ENCODE measurements around the gene ATP7B.
"Not testable (repeated sequence)": the region's sequence is repeated elsewhere in the genome, so short reads cannot be mapped to it uniquely, and the experiment has no call there.

DNA sequence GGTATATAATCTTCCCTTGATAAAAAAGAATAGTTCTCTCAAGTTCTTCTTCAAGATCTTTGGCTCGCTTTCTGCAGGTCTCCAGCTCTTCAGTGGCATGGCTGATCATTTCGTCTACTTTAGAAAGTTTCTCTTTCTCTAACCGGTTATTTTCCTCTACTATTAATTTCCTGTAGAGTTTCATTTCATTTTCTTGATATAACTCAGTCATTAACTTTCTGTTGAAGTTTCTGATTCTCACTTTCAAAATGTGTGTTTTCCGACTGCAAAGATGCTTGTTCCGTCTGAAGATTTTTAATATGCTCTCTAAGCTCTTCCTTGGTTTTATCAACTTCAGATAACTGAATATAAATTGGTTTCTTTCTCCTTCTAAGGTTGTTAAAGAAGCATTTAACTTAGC, 102.0 kb downstream of the ATP7B start:
- TF ChIP-seq CTCF, EP300 (IDR thresholded peaks at IDR 0.05): not testable (repeated sequence)

All from gastroesophageal sphincter (tissue), 3 donors.